Muscle layer of duodenum (tissue), 2 donors: ENCODE results near the gene HNRNPL.
A peak's percentile ranks its signal among the peaks of the same experiment; 100 is the strongest.
"Not testable (repeated sequence)": the region's sequence is repeated elsewhere in the genome, so short reads cannot be mapped to it uniquely, and the experiment has no call there.

Experiments
- H3K27ac ChIP-seq: one replicate; pipeline ENCODE4 v1.7.0; 2013; ENCODE audit warnings: mild to moderate bottlenecking, low read length
- H3K27me3 ChIP-seq: one replicate; pipeline ENCODE4 v1.7.0; 2013; ENCODE audit warnings: low read depth, mild to moderate bottlenecking, control low read depth, low read length
- H3K36me3 ChIP-seq, 2 donors: one replicate each; pipeline ENCODE4 v1.7.0; 2013; ENCODE audit warnings: low read length in 2 of 2, control low read depth in 1 of 2, mild to moderate bottlenecking in 1 of 2; ENCODE audit not compliant: insufficient read depth in 2 of 2, control insufficient read depth in 1 of 2
- H3K4me1 ChIP-seq, 2 donors: one replicate each; pipeline ENCODE4 v1.7.0; 2013; ENCODE audit warnings: low read length in 2 of 2, mild to moderate bottlenecking in 2 of 2, control low read depth in 1 of 2, moderate library complexity in 1 of 2; ENCODE audit not compliant: insufficient read depth in 2 of 2, control insufficient read depth in 1 of 2
- H3K4me3 ChIP-seq, 2 donors: one replicate each; pipeline ENCODE4 v1.7.0; 2013; ENCODE audit warnings: low read length in 2 of 2, low read depth in 1 of 2, mild to moderate bottlenecking in 1 of 2
- H3K9me3 ChIP-seq, 2 donors: one replicate each; pipeline ENCODE4 v1.7.0; 2013; ENCODE audit warnings: low read length in 2 of 2, control low read depth in 1 of 2, mild to moderate bottlenecking in 1 of 2; ENCODE audit not compliant: control insufficient read depth in 1 of 2
- donor health status: healthy.

The HNRNPL gene

DNA sequence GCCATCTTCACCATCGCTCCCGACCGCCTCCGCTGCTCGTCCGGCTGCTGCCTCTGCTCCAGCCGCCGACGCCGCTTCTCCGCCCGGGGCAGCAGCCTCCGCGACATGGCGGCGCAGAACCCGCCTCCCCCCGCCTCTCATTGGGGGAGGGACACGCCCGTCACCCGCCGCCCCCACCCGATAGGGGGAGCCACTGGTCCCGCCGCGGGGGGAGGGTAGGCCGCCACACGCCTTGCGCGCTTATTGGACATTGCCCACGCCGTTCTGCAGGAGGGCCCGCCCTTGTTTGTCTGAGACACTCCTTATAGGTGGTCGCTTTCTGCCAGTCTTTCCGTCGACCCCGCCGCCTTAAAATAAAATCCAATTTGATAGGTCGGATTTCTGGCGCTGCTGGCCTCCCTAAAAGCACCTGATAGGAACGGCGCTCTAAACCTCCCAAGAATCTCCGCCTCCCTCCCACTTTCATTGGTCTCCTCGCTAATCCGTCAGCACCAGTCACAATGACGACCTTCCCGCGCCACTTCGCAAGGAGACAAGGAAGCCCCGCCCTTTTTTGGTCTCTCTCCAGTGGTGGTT, at the start of gene HNRNPL:
TSS of gene HNRNPL (minus strand) at position 127 of the 576 bp plus-strand sequence. CDS start at position 107, 20 bp downstream.
- H3K4me3 ChIP-seq, result peak within 1 kb of the TSS; percentile 78 to 85
- H3K27me3 ChIP-seq, result no peaks in the 10 kb centered on the region
- H3K9me3 ChIP-seq, result no peaks in the 10 kb centered on the region
- peak within 1 kb of the TSS; percentile 98 for H3K27ac ChIP-seq
- H3K36me3 ChIP-seq, result peaks cover 21 to 30% of the 10 kb centered on the region in 2 donors
- H3K4me1 ChIP-seq, result peaks cover 12 to 45% of the 10 kb centered on the region in 2 donors

DNA sequence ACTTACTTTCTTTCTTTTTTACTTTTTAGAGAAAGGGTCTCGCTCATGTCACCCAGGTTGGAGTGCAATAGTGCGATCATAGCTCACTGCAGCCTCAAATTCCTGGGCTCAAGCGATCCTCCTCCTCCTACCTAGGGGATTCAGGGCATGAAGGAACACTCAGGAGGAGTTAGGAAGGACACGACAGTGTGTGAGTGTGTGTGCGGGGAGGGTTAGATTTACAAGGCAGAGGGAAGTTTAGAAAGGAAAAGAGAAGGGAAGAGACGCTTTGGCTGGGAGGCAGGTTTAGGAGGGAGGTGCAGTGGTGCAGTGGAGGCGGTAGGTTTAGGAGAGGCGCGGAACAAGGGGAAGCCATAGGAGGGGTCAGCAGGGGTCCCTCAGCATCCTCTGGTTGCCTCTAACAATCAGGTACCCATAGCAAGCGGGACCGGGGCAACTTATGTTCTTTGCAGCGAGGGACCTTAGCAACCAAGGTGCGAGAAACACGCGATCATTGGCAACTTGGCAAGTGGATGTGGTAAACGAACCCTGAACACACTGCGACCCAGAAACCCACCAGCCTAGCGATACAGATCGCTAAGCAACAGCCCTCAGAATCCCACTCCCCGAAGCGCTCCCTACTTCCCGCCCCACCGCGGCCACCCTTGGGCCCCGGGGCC, 49.1 kb upstream of the HNRNPL start:
- Histone ChIP-seq H3K27ac (peak overlapping the region; percentile 87), H3K9me3 (no peaks in the 10 kb centered on the region), H3K4me1 (peaks cover 18 to 32% of the 10 kb centered on the region in 2 donors), H3K4me3 (peak overlapping the region; percentile 84 to 87), H3K36me3 (peaks cover 0 to 2% of the 10 kb centered on the region in 2 donors), H3K27me3 (no peaks in the 10 kb centered on the region)

DNA sequence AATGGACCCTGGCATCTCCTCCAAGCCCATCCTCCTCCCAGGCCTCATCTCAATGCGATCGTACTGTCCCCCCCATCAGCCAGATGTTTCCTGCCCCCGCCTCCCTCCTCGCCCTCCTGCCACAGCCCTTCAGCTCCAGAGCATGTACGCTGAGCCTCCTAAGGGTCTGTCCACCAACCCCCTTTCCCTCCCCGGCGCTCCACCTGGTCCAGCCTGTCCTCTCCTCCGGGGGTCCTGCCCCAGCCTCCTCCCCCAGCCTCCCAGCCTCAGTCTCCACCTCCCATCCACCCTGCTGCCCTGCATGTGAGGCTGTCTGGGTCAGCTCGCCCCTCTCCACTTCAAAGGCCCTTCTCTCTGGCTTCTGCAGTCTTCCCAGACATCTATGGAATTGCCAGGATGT, 45.2 kb upstream of the HNRNPL start:
- H3K27me3 ChIP-seq, result no peaks in the 10 kb centered on the region
- H3K9me3 ChIP-seq, result no peaks in the 10 kb centered on the region
- H3K27ac ChIP-seq, result no peak overlapping the region
- peaks cover 14 to 25% of the 10 kb centered on the region in 2 donors for H3K4me1 ChIP-seq
- H3K4me3 ChIP-seq, result no peak overlapping the region
- H3K36me3 ChIP-seq, result peaks cover 1 to 20% of the 10 kb centered on the region in 2 donors

DNA sequence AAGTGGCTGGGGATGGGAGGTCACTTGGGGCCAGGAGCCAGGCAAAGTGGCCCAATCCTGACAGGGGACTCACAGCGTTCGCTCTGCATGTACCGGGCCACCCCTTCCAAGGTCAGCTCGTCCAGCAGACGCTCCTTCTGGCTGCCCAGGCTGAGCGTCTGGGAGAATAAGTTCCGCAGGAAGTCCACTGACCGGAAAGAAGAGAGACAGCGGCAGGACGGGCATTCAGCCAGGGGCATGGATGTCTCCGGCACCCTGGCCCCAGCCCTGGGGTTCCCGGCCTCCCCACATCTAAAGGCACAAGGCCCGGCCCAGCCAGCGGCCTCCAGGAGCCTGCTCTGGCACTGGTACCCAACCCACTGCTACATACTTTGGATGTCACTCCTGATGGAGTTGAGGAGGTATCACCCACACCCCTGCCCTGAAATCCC, 43.6 kb upstream of the HNRNPL start:
- Histone ChIP-seq H3K4me1 (peaks cover 9 to 19% of the 10 kb centered on the region in 2 donors), H3K27ac (no peak overlapping the region), H3K4me3 (no peak overlapping the region), H3K27me3 (no peaks in the 10 kb centered on the region), H3K9me3 (no peaks in the 10 kb centered on the region), H3K36me3 (peaks cover 17 to 36% of the 10 kb centered on the region in 2 donors)

DNA sequence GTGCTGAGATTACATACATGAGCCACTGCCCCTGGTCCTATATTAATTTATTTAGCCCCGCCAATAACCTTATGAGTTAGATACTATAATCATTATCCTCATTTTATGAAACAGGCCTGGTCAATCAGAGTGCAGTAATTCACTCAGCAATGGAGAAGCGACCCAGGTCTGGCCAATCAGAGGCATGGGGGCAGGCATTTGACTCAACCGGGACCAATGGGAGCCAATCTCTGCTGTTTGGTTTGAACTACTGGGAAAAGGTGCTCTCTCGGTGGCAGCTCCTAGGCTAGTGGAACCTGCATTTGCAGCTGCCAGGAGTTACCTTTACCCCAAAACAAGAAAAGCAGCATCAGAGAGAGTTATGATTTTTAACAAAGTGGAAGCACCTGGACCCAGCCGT, 43.1 kb upstream of the HNRNPL start:
- no peak overlapping the region for H3K27ac ChIP-seq
- H3K27me3 ChIP-seq, result no peaks in the 10 kb centered on the region
- no peak overlapping the region for H3K4me3 ChIP-seq
- peaks cover 18 to 41% of the 10 kb centered on the region in 2 donors for H3K36me3 ChIP-seq
- peaks cover 6 to 14% of the 10 kb centered on the region in 2 donors for H3K4me1 ChIP-seq
- H3K9me3 ChIP-seq, result no peaks in the 10 kb centered on the region

DNA sequence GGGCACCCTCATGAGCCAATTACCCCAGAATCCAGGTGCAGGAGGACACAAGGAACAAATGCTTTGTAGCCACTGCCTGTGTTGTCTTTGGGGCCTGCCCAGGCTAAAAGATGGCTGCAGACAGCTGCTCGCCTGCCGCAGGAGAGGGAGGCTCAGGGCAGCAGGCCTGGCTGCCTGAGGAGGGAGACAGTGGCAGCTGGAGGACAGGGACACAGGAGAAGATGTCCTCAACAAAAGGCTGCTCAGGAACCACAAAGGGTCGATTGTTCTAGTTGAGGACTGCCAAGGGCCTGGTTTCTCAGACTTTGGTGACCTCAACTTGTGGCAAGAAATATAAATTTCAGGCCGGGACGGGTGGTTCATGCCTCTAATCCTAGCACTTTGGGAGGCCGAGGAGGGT, 42.0 kb upstream of the HNRNPL start:
- Histone ChIP-seq H3K4me1 (peaks cover under 1 to 5% of the 10 kb centered on the region in 2 donors), H3K36me3 (peaks cover 18 to 43% of the 10 kb centered on the region in 2 donors), H3K27ac (no peak overlapping the region), H3K27me3 (no peaks in the 10 kb centered on the region), H3K4me3 (no peak overlapping the region), H3K9me3 (no peaks in the 10 kb centered on the region)

DNA sequence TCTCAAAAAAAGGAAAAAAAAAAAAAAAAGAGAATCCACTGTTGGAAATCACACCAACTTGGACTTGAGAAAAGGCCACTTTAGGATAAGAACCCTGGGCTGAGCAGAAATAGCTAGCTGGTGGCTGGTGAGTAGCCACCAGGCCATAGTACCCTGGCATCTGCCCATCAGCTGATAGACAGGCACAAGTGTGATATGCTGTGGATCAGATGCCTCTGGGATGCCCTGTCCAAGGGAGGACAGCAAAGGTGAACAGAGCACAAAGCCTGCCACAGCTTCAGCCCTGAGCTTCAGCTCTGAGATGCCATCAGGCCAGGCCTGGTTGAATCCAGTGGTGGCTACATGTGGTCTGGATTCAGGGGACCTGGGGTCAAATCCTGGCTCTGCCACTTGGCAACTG, 40.9 kb upstream of the HNRNPL start:
- no peaks in the 10 kb centered on the region for H3K9me3 ChIP-seq
- H3K4me1 ChIP-seq, result no peaks in the 10 kb centered on the region
- no peak overlapping the region for H3K4me3 ChIP-seq
- H3K27me3 ChIP-seq, result no peaks in the 10 kb centered on the region
- H3K27ac ChIP-seq, result no peak overlapping the region
- peaks cover 21 to 43% of the 10 kb centered on the region in 2 donors for H3K36me3 ChIP-seq

DNA sequence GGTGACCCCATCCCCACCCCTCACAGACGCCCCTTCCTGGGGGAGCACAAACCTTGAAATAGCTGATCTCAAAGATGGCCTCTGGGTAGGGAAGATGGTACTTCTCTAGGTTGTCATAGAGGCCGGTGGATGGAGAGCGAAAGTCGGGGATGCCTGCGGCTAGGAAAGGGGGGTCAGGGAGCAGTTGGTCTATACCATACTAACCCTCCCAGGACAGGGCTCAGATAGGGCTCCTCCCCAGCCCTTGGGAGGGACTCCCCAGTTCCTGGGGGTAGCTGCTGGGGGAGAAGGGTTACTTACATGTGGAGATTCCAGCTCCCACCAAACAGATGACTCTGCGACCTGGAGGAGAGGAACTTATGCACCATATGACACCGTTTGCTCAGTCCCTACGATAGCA, 40.0 kb upstream of the HNRNPL start:
- Histone ChIP-seq H3K9me3 (no peaks in the 10 kb centered on the region), H3K27ac (no peak overlapping the region), H3K4me3 (no peak overlapping the region), H3K27me3 (no peaks in the 10 kb centered on the region), H3K4me1 (no peaks in the 10 kb centered on the region), H3K36me3 (peaks cover 21 to 43% of the 10 kb centered on the region in 2 donors)

DNA sequence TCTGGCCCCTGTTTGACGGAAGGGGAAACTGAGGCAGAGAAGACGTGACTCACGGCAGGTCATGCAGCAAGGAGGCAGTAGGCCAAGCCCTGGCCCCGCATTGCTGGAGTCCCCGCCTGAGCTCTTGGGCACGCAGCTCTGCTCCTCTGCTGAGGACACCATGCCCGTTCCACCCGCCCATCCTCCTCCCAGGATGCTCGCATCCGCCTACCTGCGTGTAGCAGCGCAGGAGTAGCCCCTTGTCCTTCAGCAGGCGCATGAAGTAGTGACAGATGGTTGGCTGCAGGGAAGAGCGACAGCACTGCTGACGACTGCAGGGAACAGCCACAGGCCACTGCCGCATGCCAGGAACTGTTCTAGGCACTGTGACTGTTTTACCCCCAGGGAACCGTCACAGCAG, 39.1 kb upstream of the HNRNPL start:
- Histone ChIP-seq H3K27ac (no peak overlapping the region), H3K4me3 (no peak overlapping the region), H3K27me3 (no peaks in the 10 kb centered on the region), H3K9me3 (no peaks in the 10 kb centered on the region), H3K36me3 (peaks cover 21 to 41% of the 10 kb centered on the region in 2 donors), H3K4me1 (no peaks in the 10 kb centered on the region)

DNA sequence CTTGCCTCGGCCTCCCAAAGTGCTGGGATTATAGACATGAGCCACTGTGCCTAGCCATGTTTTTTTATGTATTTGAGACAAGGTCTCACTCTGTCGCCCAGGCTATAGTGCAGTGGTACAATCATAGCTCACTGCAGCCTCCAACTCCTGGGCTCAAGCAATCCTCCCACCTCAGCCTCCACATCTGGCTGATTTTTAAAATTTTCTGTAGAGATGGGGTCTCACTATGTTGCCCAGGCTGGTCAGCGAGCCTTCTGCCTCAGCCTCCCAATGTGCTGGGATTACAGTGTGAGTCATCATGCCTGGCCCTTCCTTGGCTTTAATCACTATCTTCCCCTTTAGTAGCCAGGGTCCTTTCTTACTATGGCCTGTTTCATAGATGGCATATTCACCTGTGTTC, 34.9 kb upstream of the HNRNPL start:
- H3K27ac ChIP-seq, H3K27me3 ChIP-seq, H3K4me3 ChIP-seq, H3K9me3 ChIP-seq, H3K4me1 ChIP-seq: not testable (repeated sequence)
- peaks cover 17 to 48% of the 10 kb centered on the region in 2 donors for H3K36me3 ChIP-seq

DNA sequence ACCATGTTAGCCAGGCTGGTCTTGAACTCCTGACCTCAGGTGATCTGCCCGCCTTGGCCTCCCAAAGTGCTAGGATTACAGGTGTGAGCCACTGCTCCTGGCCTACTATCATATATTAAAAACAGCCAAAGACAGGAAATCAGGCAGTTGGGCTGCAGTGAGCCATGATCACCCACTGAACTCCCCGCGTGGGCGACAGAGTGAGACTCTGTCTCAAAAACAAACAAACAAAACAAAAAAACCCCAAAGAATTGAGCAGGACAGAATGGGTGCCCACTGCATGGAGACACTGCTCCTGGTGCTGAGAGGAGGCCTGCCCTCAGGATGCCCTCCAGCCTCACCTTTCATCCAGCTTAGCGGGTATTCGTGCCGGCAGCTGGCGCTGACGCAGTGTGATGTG, 33.5 kb upstream of the HNRNPL start:
- Histone ChIP-seq H3K4me1 (no peaks in the 10 kb centered on the region), H3K27ac (no peak overlapping the region), H3K4me3 (no peak overlapping the region), H3K9me3 (no peaks in the 10 kb centered on the region), H3K27me3 (no peaks in the 10 kb centered on the region), H3K36me3 (peaks cover 3 to 43% of the 10 kb centered on the region in 2 donors)
